GM13977 (cell line): Measurements from ENCODE around the gene TARS3.

Experiments
- DNase-seq: peaks from one replicate; pipeline ENCODE4 v3.0.0; 2012; ENCODE audit warnings: low spot score
- CTCF ChIP-seq: IDR thresholded peaks from 2 replicates; pipeline ENCODE4 v1.5.1; 2012; ENCODE audit warnings: mild to moderate bottlenecking, control low read depth; ENCODE audit not compliant: insufficient read depth; ENCODE audit errors: extremely low read depth, missing control alignments
- in situ Hi-C: fragments of 300-500 bp; cut with MboI; formaldehyde crosslinking; loops from one replicate; pipeline ENCODE4 v1.12.0; 2022; ENCODE audit warnings: low sequenced_read_pairs, low pct_unique_long_range_greater_than_20kb, mixed read lengths, inconsistent platforms; ENCODE audit not compliant: unreplicated experiment

Gene TARS3

DNA sequence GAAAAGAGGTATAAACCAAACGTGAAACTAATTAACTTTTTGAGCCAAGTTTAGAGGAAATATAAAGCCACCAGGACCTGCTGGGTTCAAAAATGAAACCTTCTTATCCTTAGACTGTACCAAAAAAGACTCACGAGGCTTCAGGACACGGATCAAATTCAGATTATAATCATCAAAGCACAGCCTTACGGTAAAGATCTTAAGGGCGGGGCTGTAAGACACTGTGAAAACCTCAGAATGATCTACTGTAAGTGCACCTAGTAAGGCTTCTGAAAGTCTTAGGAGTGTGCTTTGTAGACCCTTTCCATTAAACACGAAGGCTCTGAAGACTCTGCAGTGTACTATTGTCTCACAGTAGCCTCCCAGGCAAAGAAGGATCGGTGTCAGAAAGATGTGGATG, 26.8 kb downstream of the TARS3 start:
- in situ Hi-C loops: no loop called here
- DNase-seq: no peak
- TF ChIP-seq CTCF: no peak

DNA sequence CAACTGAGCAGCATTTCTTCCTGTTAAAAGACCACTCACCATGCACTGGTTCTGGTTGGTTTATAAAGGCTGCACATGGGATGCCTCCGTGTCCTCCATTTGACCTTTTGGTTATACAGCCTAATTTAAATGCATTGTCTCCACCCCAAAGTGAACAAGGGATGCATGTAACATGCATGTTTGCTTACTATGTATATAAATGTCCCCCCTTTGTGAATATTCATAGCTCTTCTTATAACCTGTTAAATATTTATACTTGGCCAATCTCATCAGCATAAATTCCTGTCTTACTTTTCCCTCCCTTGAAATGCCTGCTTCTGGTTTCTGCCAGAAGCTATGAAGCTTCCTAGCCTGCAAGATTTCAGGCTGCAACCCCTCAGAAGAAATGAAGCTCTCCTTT, 27.4 kb downstream of the TARS3 start:
- no peak for TF ChIP-seq CTCF
- in situ Hi-C loops: no loop called here

GRCh38 chr15:101694261-101694660, 30.0 kb downstream of the TARS3 start:
- no peak for TF ChIP-seq CTCF
- in situ Hi-C loops: no loop called here
- DNase-seq: no peak

More for the DNA sequence above, 27.4 kb downstream of the TARS3 start:
- DNase-seq: no peak

GRCh38 chr15:101692801-101693598, 31.3 kb downstream of the TARS3 start:
- in situ Hi-C loops: no loop called here
- DNase-seq: no peak
- TF ChIP-seq CTCF: no peak

GRCh38 chr15:101689901-101690300, 34.4 kb downstream of the TARS3 start:
- in situ Hi-C loops: no loop called here
- no peak for TF ChIP-seq CTCF
- no peak for DNase-seq

DNA sequence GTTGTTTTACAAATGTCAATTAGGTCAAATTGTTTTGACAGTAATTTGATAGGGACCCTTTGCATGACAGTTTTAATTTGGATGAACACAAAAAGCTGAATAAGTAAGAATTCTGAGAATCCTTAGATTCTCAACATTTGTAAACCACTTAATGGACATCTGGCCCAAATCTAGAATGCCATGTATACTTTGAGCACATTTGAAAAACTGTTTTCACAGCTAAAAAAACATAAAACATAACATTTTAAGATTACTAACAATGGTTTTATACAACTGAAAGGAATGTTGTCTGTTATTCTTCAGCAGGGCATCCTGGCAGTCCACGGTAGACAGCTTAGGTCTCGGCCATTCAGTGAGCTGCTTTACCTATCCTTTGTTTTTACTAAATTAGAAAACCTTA, 37.6 kb downstream of the TARS3 start:
- TF ChIP-seq CTCF: no peak
- in situ Hi-C loops: no loop called here

DNA sequence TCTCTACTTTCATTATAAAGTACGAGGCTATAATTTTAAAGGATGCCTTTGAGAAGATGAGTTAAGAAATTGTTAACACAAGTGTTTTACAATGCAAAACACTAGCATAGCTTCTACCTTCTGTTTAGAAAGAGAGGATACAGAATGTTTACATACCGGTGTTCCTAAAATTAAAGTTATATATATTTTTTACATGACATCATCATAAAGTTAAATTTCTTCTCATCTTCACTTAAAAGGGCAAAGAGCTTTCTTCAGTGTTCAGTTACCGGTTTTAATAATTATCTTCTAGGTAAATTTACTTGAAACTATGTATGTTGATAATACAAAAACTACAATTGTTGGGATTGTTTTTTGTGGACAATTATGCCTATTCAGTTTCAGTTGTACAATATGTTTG, 39.4 kb downstream of the TARS3 start:
- no peak for DNase-seq
- no peak for TF ChIP-seq CTCF
- in situ Hi-C loops: no loop called here

More for the DNA sequence above, 37.6 kb downstream of the TARS3 start:
- no peak for DNase-seq
